ENCODE results near the gene TIAM1. TPM values are rescaled to one million over a fixed set of nuclear protein-coding genes. Genes with fewer than 3 reads are reported as not detected.

The TIAM1 gene
- total RNA-seq, 1 experiment from 2014 or later, result 7.8 TPM

DNA sequence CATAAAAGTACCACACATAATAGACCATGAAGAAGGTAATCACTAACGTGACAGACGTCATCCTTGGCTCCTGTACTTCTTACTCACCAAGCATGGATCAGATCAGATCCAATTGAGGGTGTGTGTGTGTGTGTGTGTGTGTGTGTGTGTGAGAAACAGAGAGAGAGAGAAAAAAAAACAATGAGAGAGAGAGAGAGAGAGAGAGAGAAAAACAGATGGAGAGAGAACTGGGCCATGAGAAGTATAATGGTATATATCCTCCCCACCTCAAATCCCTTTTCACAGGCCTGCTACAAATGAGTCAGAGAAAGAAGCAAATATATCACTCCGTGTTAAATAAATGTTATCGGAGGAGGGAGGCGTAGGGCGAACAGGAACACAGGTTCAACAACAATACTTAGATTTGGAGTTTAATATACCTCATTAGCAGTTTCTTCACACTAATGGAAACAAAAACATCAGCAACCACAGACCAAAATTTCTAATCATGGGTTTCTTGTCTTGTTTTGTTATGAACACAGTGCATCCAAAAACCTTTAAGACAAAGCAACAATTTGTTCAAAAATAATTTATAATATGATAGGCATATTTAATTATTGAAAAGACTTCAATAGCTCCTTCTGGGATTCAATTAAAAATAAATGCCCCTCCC is 45.3 kb downstream of the TIAM1 start:
- H3K27ac ChIP-seq, result no peak overlapping the region
- H3K4me1 ChIP-seq (replicated peaks), result peaks cover 11% of the 10 kb centered on the region
- no peaks in the 10 kb centered on the region for H3K36me3 ChIP-seq
- H3K27me3 ChIP-seq (replicated peaks), result no peaks in the 10 kb centered on the region
- no peak overlapping the region for H3K4me3 ChIP-seq
- DNase-seq (ENCODE audit: low read depth in 1 of 2, low spot score in 2 of 2), result no peak
- peaks cover 4% of the 10 kb centered on the region; the same call in 1 of the 2 replicates for H3K9me3 ChIP-seq (replicated peaks)

DNA sequence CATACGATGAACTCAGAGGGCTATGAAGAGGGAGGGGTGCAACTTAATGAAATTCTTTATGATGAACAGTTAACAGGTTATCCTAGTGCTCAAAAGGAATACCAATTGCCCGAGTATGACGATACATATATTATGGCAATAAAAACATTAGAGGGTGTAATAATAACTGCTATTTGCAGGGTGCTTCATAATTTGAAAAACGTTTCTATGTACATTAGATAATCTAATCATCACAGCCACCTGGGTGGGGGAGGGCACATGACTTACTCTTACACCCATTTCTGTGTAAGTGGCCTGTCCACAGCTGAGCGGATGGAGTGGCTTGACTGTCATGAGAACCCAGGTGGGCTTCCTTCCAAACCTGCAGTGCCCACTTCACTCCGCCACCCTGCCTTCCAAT is 46.3 kb downstream of the TIAM1 start:
- H3K36me3 ChIP-seq, result no peaks in the 10 kb centered on the region

DNA sequence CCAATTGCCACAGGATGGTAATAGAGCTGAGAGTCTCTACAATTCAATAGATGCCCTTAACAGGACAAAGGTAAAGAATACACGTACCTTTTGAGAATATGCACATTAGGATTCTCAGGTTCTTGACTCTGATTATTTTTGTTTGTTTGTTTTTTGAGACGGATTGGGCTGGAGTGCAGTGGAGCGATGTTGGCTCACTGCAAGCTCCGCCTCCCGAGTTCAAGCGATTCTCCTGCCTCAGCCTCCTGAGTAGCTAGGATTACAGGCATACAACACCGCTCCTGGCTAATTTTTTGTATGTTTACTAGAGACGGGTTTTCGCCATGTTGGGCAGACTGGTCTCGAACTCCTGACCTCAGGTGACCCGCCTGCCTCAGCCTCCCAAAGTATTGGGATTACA is 48.4 kb downstream of the TIAM1 start:
- H3K27ac ChIP-seq, result no peak overlapping the region
- peaks cover under 1% of the 10 kb centered on the region; the same call in 1 of the 2 replicates for H3K9me3 ChIP-seq (replicated peaks)
- DNase-seq (ENCODE audit: low read depth in 1 of 2, low spot score in 2 of 2), result no peak
- H3K36me3 ChIP-seq, result no peaks in the 10 kb centered on the region
- no peak overlapping the region for H3K4me3 ChIP-seq
- H3K4me1 ChIP-seq (replicated peaks), result peaks cover 22% of the 10 kb centered on the region
- H3K27me3 ChIP-seq (replicated peaks), result no peaks in the 10 kb centered on the region

More for the DNA sequence above, 46.3 kb downstream of the TIAM1 start:
- H3K9me3 ChIP-seq (replicated peaks), result peaks cover 4% of the 10 kb centered on the region; the same call in 1 of the 2 replicates
- H3K4me3 ChIP-seq, result no peak overlapping the region
- peaks cover 18% of the 10 kb centered on the region for H3K4me1 ChIP-seq (replicated peaks)
- no peak overlapping the region for H3K27ac ChIP-seq
- H3K27me3 ChIP-seq (replicated peaks), result no peaks in the 10 kb centered on the region
- DNase-seq (ENCODE audit: low read depth in 1 of 2, low spot score in 2 of 2), result no peak

DNA sequence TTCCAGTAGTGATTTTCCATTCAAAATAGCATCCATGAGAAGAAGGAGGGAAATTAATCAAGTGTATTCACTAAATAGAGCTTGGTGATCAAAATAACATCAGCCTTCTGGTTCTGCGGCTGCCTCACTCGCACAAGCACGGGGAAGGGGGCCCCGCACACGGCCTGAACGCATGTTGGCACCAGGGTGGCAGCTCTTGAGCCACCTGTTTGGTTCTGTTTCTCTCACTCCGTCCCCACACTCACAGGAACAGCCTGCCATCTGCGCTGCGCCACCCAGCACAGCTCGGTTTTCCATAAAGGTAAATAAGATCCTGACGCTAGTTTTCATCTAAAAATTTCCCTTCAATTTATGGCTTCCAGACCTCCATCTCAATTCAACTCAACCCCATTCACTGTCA is 49.4 kb downstream of the TIAM1 start:
- H3K9me3 ChIP-seq (replicated peaks), result no peaks in the 10 kb centered on the region; the same call in 1 of the 2 replicates
- peak overlapping the region; percentile 94 for H3K27ac ChIP-seq
- no peak overlapping the region for H3K4me3 ChIP-seq

DNA sequence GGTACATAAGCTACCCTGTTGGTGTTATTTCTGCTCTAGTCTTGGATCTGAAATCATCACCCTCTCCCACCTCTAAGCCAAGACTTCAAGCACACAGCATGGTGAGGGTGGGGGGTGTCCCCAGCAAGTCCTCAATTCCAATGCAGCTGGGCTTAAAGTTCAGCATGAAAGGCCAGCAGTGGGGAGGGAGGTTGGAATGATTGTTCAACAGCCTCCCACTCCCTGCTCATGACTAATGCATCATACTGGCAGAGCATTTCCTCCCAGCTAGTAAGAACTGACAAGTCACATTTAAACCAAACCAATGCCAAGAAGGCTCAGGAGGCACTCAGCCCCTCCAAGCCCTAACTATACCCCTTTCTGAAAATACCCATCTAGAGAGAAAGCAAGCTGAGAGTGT is 50.1 kb downstream of the TIAM1 start:
- peak; percentile 78 to 81 for DNase-seq (ENCODE audit: low read depth in 1 of 2, low spot score in 2 of 2)
- H3K27ac ChIP-seq, result peak overlapping the region; percentile 94
- H3K4me3 ChIP-seq, result no peak overlapping the region

More for the DNA sequence above, 49.4 kb downstream of the TIAM1 start:
- H3K4me1 ChIP-seq (replicated peaks), result peaks cover 29% of the 10 kb centered on the region
- no peaks in the 10 kb centered on the region for H3K36me3 ChIP-seq
- no peaks in the 10 kb centered on the region for H3K27me3 ChIP-seq (replicated peaks)
- DNase-seq (ENCODE audit: low read depth in 1 of 2, low spot score in 2 of 2), result no peak

DNA sequence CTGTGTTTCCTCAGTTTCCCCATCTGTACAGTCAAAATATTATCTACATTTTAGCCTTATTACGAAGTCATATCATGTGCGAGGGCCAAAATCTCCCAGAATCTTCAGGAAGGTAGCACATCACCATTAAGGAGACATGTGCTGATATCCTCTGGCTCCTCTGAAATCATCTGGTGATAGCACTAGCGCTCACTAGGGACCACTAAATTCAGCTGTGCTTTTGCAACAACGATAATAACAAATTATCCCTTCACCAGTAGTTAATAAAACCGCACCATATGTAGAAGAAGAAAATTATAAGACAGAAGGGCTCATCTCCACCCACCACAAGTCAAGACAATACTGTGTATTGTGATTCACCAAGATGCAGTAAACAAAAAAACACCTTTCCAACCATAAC is 53.3 kb downstream of the TIAM1 start:
- H3K9me3 ChIP-seq (replicated peaks), result no peaks in the 10 kb centered on the region
- DNase-seq (ENCODE audit: low read depth in 1 of 2, low spot score in 2 of 2), result no peak
- H3K4me3 ChIP-seq, result no peak overlapping the region
- H3K27me3 ChIP-seq (replicated peaks), result no peaks in the 10 kb centered on the region
- H3K27ac ChIP-seq, result no peak overlapping the region
- H3K36me3 ChIP-seq, result no peaks in the 10 kb centered on the region; the same call in 1 of the 2 replicates
- peaks cover 36% of the 10 kb centered on the region for H3K4me1 ChIP-seq (replicated peaks)

More for the DNA sequence above, 50.1 kb downstream of the TIAM1 start:
- no peaks in the 10 kb centered on the region for H3K27me3 ChIP-seq (replicated peaks)
- H3K9me3 ChIP-seq (replicated peaks), result no peaks in the 10 kb centered on the region; the same call in 1 of the 2 replicates
- H3K36me3 ChIP-seq, result no peaks in the 10 kb centered on the region
- peaks cover 36% of the 10 kb centered on the region for H3K4me1 ChIP-seq (replicated peaks)

DNA sequence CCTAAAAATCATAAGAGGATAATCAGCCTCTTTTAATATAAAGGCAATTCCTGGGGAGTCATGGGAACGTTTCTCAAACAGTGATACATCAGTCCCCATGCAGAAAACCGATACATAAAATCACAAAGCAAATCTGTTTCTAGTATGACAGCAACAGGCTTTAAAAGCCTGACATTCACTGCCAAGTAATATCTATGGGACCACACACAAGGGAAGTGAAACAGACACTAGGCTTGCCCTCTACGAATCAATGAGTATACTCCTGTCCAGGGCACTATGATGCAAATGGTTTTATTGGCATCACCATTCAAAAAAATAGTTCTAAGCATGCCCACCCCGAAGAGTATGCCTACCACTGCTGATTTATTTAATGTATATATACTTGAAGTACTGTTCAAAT is 54.4 kb downstream of the TIAM1 start:
- Histone ChIP-seq H3K27me3 (replicated peaks) (no peaks in the 10 kb centered on the region), H3K27ac (no peak overlapping the region), H3K4me3 (no peak overlapping the region), H3K36me3 (no peaks in the 10 kb centered on the region; the same call in 1 of the 2 replicates), H3K4me1 (replicated peaks) (peaks cover 41% of the 10 kb centered on the region), H3K9me3 (replicated peaks) (no peaks in the 10 kb centered on the region)
- DNase-seq (ENCODE audit: low read depth in 1 of 2, low spot score in 2 of 2), result peak in 1 of 2 experiments; percentile 16

DNA sequence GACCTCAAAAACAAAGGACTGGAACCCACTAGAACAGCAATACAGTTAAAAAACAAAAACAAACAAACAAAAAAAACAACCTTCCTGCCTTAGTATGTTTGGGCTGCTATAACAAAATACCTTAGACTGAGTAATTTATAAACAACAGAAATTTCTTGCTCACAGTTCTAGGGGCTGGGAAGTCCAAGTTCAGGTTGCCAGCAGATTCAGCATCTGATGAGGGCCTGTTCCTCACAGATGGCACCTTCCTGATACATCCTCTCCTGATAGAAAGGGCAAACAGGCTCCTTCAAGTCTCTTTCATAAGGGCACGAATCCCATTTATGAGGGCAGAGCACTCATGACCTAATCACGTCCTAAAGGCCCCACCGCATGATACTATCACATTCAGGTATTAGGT is 55.9 kb downstream of the TIAM1 start:
- H3K36me3 ChIP-seq, result no peaks in the 10 kb centered on the region; the same call in 1 of the 2 replicates
- no peak overlapping the region for H3K4me3 ChIP-seq
- DNase-seq (ENCODE audit: low read depth in 1 of 2, low spot score in 2 of 2), result no peak
- peaks cover 41% of the 10 kb centered on the region for H3K4me1 ChIP-seq (replicated peaks)
- no peaks in the 10 kb centered on the region for H3K9me3 ChIP-seq (replicated peaks)
- H3K27me3 ChIP-seq (replicated peaks), result no peaks in the 10 kb centered on the region
- H3K27ac ChIP-seq, result no peak overlapping the region

DNA sequence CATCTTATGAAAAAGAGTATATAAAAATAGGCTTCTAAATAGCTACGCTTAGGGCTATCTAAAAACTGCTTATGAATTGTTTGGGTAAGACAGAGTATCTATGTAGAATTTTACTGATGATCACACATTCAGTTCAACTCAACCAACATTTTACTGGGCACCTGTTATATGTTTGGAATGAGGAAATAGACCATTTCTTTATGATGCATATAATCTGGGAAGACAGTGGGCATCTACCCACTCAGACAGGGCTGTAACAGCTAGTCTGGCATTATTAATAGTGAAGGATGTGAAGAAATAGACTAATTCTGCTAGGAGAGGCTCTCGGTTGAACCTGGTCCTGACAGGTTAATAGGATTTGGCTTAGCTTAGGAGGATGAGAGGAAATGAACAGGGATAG is 56.9 kb downstream of the TIAM1 start:
- Histone ChIP-seq H3K27me3 (replicated peaks) (no peaks in the 10 kb centered on the region), H3K36me3 (no peaks in the 10 kb centered on the region; the same call in 1 of the 2 replicates), H3K4me3 (no peak overlapping the region), H3K9me3 (replicated peaks) (no peaks in the 10 kb centered on the region), H3K4me1 (replicated peaks) (peaks cover 49% of the 10 kb centered on the region), H3K27ac (no peak overlapping the region)
- no peak for DNase-seq (ENCODE audit: low read depth in 1 of 2, low spot score in 2 of 2)

DNA sequence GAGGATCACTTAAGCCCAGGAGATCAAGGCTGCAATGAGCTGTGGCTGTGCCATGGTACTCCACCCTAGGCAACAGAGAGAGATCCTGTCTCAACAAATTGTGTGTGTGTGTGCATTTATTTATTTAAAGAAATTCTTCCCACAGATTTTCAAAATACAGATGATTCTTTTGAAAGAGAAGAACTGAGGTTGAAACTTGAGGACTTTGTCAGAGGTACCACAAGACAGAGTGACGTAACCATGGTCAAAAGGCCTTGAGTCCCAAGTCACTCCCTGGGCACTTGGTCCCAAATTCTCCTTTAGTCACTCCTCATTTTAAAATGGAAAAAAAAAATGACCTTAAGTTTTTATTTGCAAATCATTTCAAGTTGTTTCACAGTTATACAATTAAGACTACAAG is 57.4 kb downstream of the TIAM1 start:
- H3K9me3 ChIP-seq (replicated peaks), result no peaks in the 10 kb centered on the region
- H3K27me3 ChIP-seq (replicated peaks), result no peaks in the 10 kb centered on the region
- no peak for DNase-seq (ENCODE audit: low read depth in 1 of 2, low spot score in 2 of 2)
- no peaks in the 10 kb centered on the region; the same call in 1 of the 2 replicates for H3K36me3 ChIP-seq
- no peak overlapping the region for H3K4me3 ChIP-seq
- H3K27ac ChIP-seq, result no peak overlapping the region
- peaks cover 53% of the 10 kb centered on the region for H3K4me1 ChIP-seq (replicated peaks)

DNA sequence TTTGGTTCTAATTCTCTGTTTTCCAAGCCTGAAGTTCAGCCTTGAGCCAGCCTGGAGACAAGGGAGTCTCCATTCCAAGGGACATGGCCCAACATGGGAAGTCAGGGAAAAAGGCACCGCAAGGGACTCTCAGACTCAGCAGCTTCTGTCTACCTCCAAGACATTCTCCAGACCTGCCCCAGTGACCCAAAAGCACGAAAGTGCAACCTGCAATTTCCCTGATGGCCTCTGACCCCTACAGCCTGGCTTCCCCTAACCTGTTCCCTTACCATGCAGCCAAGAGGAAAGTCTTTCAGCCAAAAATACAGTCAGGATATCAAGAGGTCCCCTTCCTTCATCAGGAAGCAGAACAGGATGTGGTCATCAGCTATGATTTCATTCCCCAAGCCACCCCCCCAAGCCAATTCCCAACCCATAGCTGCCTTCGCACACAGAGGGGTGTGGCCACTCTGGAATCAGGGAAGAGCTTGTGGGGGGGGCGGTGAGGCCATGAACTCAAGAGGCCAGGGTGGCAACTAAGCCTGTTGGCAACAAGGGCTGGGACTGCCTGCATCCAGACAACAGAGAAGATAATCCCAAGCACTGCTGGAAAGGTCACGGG is 59.2 kb downstream of the TIAM1 start:
- Histone ChIP-seq H3K4me3 (no peak overlapping the region), H3K27ac (peak overlapping the region; percentile 5; the same call in 1 of the 2 replicates), H3K9me3 (replicated peaks) (no peaks in the 10 kb centered on the region), H3K4me1 (replicated peaks) (peaks cover 47% of the 10 kb centered on the region), H3K27me3 (replicated peaks) (no peaks in the 10 kb centered on the region), H3K36me3 (no peaks in the 10 kb centered on the region; the same call in 1 of the 2 replicates)
- DNase-seq (ENCODE audit: low read depth in 1 of 2, low spot score in 2 of 2), result peak; percentile 35 to 51

DNA sequence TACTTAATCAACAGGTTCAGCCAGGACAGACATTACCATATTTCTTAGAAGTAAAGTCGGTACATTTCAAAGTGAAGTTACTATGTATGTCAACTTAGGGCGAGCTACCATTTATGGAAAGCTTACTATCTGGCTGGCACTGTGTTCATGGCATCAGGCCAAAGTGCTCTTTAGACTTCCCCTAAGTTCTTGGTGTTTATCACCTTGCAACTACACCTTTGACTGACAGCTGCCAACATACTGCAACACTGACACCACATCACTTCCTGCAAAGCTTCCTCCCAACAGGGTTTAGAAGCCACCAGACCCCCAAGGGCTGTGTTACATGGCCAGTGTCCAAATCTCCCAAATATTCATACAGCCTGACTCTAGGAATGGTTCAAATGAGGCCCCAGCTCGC is 61.0 kb downstream of the TIAM1 start:
- peak overlapping the region; percentile 34 for H3K27ac ChIP-seq

DNA sequence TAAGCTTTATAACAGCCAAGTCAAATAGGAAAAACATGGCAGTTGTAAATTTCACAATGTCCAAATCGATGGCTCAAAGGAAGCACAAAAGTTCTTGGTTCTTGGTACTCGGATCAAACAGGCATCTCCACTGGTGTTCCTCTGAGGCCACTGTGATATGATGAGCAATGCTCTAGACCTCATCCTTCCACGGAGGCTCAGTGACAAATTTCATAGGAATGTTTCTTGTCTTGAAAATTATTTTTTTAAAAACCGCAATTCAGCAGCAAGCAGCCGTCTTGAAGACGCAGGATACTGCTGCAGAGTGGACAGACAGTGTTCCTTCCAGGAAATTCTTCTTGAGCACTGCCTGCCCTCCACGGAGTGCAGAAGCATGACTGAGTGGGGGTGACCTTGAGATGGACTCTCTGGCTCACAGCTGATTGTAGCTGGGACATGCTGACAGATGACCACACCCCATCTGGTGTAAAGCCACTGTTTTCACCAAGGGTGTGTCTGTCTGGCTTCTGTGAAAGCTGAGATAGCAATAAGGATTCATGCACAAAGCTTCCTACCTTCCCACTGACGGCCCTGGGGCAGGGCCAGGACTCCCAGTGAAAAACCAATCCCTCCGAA is 61.9 kb downstream of the TIAM1 start:
- Histone ChIP-seq H3K4me3 (no peak overlapping the region), H3K27me3 (replicated peaks) (no peaks in the 10 kb centered on the region), H3K9me3 (replicated peaks) (no peaks in the 10 kb centered on the region), H3K36me3 (no peaks in the 10 kb centered on the region), H3K27ac (peak overlapping the region; percentile 34), H3K4me1 (replicated peaks) (peaks cover 46% of the 10 kb centered on the region)
- peak; percentile 93 to 95 for DNase-seq (ENCODE audit: low read depth in 1 of 2, low spot score in 2 of 2)

More for the DNA sequence above, 61.0 kb downstream of the TIAM1 start:
- no peaks in the 10 kb centered on the region for H3K27me3 ChIP-seq (replicated peaks)
- no peak overlapping the region for H3K4me3 ChIP-seq
- H3K36me3 ChIP-seq, result no peaks in the 10 kb centered on the region
- H3K9me3 ChIP-seq (replicated peaks), result no peaks in the 10 kb centered on the region
- no peak for DNase-seq (ENCODE audit: low read depth in 1 of 2, low spot score in 2 of 2)
- H3K4me1 ChIP-seq (replicated peaks), result peaks cover 46% of the 10 kb centered on the region

DNA sequence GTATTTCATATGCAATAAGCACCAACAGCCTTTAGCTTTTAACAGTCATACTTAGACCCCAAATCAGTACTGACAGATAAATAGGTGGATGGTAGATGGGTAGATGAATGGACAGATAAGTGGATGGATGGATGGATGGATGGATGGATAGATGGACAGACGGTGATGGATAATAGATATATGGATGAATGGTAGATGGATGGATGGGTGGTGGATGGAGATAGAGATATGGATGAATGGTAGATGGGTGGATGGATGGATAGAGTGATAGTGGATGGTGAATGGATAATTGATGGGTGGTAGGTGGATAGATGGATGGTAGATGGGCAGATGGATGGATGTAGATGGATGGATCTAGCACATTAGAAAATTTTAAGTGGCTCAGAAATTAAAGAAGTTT is 62.5 kb downstream of the TIAM1 start:
- Histone ChIP-seq H3K4me1 (replicated peaks) (peaks cover 46% of the 10 kb centered on the region), H3K27ac (no peak overlapping the region), H3K9me3 (replicated peaks) (no peaks in the 10 kb centered on the region), H3K27me3 (replicated peaks) (no peaks in the 10 kb centered on the region), H3K4me3 (no peak overlapping the region), H3K36me3 (no peaks in the 10 kb centered on the region)
- DNase-seq (ENCODE audit: low read depth in 1 of 2, low spot score in 2 of 2), result no peak
